Nucleus accumbens (tissue), 56 donors: Measurements from ENCODE around the gene PATJ.

Source experiments
- DNase-seq, 56 donors: peaks; one replicate each; lab custom pipeline; 2025; lab: John Stamatoyannopoulos, UW

PATJ gene

DNA sequence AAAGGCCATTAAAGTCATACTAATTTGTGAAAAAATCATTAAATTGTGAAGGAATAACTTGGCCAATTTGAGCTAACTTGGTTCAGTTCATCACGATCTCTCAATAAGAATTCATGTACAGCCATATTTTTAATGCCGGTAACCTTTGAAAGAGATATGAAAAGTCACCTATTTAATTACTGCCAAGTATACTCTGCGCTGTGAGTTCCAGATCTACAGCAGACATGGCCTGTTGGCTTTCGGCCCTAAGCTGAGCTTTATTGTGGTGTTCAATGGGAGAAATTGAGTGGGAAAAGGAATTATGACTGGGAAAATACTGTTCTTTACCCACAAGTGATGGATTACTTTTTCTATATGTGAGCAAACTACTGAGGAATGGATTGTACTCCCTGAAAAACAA, 292.5 kb downstream of the PATJ start:
- no peak for DNase-seq

DNA sequence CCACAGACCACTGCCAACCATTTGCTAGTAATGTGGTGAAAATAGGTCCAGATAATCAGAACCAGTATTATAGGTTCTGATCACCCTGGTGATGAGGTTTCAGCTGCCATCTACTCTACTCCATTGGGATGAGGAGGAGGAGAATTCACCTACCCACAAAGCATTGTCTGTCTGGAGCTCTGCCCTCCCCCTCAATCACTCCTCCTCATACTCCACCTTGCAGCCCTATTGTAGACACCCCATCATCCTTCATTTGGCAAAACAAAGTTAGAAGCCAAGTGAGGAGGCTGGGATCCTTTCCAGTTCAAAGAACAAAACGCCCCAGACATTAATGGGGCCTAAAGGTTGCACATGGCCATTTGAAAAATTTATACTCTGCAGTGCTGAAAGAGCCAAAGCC, 295.0 kb downstream of the PATJ start:
- peak in 7 of 56 donors; percentile 4 to 35 (median 8) for DNase-seq

DNA sequence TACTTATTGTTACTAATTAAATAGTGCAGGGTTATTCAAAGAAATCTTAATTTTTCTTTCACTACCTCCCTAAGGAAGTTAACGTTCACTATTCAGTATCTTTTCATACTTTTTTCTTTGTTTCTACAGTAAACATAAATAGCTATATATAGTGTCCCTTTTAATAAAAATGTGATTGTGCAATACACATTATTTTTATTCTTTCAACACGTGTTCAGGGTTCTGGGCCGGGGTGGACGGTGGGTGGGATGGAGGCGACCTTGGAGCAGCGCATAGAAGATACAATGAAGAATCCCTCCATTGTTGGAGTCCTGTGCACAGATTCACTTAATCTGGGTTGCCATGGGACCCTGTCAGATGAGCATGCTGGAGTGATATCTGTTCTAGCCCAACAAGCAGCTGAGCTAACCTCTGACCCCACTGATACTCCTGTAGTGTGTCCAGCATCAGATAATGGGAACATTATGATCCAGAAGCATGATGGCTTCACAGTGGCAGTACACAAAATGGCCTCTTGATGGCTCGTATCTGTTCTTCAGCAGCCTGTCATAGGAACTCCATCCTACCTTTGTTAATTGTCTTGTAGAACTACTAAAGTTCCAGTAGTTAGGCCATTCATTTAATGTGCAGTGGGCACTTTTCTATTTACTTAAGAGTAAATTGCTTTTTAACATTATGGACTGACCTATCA, 296.5 kb downstream of the PATJ start:
- no peak for DNase-seq

DNA sequence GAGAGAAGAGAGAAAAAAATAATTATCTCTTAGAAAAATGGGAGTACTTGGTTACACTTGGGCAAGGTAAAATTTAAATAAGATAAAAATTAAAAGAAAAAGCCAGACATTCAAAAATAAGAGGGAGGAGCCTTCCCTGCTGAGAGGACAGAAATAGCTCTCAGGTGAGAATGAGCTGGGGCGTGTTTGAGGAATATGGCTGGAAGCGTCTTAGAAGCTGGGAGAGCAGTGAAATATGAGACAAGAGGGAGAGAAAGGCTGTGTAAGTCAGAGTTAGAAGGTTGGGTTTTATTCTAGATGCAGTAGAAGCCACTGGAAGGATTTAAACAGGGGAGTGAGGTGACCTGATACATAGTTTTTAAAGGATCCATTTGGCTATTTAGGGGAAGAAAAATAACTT, 298.2 kb downstream of the PATJ start:
- DNase-seq, result peak in 1 of 56 donors; percentile 3

DNA sequence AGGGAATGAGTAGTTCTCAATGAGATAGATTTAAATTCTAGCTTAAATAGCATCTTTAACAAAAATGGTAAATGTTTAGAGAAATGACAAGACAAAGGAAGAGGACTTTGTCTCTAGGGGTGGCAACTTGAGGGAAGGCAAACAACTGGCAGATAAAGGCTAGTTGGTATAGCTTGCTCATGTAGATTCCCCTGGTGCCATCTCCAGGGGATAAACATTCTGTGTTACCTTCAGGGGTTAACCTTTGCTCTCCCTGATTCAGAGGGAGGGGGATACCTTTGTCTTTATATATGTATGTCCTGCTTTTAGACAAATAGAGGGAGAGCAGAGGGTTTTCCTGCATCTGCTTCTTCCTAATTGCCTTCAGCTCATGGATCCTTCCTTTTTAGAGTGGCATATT, 298.7 kb downstream of the PATJ start:
- no peak for DNase-seq

DNA sequence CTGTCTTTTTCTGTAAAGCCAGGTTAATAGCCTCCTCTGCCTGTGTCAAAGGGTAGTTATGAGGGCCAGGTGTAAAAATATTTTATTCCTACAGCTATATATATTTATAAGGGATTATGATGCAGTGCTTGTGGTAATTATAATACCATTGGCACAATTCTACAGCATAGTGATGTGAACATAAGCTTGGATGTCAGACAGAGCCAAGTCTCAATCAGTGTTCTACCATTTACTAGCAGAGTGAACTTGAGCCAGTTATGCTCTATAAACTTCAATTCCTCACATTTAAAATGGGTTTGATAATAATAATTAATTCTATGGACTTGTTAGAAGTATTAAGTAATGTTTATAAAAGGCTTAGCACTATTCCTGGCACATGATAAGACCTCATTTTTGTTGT, 300.9 kb downstream of the PATJ start:
- DNase-seq, result no peak

DNA sequence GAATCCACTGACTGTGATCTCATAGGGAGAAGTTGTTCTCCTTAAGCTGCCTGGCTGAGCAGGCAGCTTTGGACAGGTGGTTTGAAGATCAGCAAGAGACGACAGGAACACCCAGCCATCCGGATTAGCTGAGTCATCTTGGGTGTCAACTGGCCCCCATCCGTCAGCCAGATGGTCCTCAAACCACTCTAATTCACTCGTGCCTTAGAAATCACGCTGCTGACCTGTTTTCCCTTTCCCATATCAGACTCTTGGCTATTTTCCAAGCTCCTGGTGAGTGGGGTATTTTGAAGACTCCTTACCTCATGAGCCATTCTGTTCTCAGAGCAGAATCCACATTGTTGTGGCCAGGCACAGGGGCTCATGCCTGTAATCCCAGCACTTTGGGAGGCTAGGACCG, 303.3 kb downstream of the PATJ start:
- DNase-seq, result no peak

DNA sequence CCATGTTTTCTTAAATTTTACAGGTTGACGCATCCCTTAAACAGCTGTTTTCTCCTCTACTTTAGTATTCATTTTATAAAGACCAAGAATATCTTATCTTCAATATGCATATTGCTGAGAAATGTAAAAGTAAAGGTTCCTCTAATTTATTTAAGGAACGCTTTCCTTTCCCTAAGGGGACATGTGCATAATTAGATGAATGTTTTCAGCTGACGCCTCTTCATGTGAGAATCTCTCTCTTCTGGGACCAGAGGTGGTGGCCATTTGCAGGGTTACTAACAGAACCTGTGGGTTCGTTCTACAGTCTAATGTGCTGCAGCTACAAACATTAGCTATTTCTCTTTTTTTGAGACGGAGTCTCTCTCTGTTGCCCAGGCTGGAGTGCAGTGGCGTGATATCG, 304.6 kb downstream of the PATJ start:
- no peak for DNase-seq

DNA sequence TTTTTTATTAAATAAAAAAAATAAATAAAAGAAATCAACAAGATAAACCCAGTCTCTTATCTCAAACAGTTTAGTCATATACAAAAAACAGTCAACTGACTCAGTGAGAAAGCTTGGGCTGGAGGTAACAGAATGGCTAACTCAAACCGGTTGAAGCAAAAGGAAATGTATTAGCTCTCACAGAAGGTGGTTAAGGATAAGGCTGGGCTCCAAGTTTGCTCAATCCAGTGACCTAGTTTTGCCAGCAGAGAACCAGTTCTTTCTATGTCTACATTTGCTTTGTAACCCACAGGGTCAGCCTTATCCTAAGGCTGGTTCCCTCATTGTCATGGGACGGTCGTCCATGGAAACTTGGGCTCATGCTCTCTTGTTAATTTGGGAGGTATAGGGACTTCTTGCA, 307.9 kb downstream of the PATJ start:
- DNase-seq, result no peak

DNA sequence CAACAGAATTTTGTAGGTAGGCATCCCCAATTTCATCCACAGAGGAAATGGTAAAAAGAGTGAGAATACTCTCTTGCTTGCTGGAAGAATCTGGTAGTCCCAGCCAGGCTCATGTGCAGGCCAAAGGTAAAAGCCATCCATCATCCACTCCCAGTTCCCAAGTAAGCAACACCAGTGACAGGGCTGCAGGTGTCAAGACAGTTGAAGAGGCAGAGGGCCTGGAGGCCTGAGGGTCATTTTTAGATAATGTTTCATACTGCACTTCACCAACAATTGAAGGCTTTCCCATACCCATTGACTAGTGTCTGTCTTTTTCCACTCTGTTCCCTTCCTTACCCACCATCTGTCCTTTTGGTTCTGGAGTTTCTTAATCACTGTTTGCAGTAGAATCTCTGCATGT, 310.7 kb downstream of the PATJ start:
- no peak for DNase-seq

DNA sequence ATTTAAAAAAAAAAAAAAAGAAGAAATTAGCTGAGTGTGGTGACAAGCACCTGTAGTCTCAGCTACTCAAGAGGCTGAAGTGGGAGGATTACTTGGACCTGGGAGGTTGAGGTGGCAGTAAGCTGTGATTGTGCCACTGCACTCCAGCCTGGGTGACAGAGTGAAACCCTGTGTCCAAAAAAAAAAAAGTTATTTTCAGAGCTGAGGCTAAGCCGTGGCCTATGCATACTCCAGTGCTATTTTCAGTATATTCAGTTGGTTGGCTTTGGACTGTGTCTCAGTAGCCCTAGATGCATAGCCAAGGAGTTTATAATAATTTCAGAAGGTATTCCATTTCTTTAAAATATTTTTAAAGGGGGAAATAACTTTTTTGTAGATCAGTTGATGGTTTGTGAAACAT, 311.9 kb downstream of the PATJ start:
- no peak for DNase-seq

DNA sequence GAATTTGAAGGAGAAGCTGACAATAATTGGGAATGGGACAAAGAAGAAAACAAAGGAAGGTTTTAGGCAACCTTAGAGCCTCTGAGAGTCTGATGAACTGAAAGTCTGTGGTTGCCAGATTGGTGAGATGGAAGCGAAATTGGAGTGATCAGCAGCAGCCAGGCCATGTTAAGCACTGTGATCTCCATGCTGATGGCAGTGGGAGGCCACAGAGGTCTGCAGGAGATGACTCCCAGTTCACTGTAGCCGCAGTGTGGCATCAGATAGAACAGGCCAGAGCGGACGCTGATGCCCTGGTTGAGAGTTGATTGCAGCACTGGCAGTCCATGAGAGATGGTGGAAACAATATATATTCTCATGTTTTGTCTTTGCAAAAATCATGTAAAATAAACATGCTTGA, 314.9 kb downstream of the PATJ start:
- no peak for DNase-seq

DNA sequence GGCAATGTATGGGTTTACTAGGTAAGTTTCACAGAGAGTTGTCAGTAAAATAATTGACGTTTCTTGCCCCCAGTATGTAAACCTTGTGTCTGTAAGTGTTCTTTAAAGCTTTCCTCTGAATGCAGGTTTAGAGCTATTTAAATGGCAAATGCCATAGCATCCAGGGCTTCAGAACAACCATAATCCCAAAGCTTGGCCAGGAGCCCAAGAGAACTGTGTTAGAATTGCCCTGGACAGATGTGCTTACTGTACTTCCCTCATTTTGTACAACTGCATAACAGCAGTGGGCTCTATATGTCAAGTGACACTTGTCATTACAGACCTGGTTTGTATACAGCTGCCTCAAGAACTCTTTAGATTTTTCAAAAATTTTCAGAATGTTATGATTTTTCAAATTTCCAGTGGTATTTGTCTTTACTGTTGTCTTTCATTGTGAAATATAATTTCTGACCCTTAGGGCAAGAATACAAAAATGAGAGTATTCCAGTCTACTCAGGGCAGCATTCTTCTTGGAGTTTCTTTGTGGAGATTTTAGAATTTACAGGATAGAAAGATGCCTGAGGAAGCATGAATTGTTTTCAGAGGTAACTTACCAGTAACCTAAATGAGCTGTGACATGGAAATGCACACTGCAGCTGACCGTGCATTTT, 315.5 kb downstream of the PATJ start:
- DNase-seq, result no peak

DNA sequence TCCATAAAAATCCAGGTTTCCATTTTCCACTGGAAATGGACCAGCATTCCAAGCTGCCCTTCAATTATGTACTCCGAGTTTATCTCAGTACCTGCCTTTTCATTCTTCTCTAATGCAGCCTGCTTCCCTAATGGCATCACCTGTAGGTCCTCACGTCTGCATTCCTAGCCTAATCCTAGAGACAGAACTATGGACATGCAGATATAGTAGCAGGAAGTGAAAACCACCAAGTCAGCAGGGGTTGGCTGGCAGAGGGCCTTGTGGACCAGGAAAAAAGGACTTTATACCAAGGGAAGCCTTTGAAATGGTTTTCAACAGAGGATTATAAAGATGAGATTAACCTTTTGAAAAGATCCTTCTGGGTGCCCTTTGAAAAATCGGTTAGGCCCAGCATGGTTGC, 316.7 kb downstream of the PATJ start:
- DNase-seq, result no peak

DNA sequence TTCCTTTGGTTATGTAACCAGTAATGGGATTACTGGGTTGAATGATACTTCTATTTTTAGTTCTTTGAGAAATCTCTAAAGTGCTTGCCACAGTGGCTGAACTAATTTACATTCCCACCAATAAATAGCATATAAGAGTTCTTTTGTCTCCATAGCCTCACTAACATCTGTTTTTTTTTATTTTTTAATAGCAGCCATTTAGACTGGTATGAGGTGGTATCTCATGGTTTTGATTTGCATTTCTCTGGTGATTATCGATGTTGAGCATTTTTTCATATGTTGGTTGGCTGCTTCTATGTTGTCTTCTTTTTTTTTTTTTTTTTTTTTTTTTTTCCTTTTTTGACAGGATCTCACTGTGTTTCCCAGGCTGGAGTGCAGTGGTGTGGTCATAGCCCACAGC, 319.8 kb downstream of the PATJ start:
- no peak for DNase-seq

DNA sequence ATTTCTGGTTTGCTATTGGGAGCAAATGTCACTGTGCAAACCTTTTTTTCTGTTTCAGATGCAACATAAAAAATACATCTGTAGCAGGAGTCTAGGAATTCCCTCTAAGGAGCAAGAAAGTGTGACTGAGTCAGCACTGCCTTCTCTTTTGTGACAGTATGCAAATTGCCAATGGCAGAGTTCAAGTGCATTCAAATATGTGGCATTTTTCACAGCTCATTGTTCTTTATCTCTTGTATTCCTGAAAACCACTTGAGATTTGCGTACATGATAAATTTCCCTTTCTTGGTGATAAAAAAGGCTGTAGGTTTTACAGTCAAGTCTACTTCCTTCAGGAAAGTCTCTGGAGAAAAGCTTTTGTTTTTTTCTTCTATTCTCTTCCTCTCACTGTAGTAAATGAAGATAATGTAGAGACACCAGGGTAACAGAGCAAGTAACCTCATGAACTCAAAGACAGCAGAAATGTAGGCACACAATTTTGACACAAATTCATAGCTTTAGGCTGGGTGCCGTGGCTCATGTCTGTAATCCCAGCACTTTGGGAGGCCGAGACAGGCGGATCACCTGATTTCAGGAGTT, 322.6 kb downstream of the PATJ start:
- peak in 3 of 56 donors; percentile 6 to 10 (median 6) for DNase-seq

DNA sequence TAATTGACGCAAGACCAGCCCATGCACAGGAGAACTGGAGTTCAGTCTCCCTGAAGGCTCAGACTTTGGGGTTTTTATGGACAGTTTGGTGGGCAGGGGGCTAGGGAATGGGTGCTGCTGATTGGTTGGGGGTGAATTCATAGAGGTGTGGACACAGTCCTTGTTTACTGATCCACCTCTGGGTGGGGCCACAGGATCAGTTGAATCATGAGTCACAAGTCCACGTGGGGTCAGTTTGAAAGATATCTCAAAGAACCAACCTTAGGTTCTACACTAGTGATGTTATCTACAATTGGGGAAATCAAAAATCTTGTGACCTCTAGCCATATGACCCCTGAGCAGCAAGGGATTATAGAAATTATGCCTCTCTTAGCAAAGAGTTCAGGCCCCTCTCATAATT, 324.4 kb downstream of the PATJ start:
- no peak for DNase-seq

DNA sequence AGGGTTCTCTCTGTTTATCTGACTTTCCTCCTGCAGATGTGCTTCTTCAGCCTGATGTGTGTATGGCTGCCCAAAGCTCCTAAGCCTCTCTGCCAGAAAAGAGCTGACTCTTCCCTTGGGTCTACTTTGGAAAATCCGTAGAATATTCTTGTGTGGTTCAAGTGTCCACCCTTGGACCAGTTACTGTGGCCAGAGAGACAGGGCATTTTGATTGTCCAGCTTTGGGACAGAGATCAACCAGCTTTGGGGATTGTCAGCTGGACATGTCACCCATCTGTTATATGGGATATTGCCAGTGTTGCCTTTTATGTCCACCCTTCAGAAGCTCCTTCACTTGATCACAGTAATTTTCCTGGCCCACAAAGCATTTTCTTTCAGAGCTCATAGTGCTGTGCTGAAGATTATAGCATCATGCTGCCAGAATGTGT, 326.1 kb downstream of the PATJ start:
- no peak for DNase-seq

DNA sequence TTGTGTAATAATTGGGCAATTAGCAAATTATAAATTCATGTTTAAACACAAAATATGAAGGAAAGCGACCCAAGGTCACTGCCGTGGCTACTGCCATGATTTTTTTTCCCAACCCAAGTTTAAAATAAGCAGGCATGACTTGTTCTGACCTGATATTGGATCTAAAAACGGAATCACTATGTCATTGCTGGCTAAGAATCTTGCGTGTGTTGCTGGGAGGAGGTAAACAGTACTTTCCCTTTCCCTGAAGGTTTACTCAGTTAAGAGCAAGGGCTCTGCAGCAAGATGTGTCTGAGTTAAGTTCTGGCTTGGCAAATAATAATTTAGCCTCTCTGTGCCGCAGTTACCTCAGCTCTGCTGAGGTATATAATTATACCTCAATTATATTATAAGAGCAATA, 326.7 kb downstream of the PATJ start:
- no peak for DNase-seq

DNA sequence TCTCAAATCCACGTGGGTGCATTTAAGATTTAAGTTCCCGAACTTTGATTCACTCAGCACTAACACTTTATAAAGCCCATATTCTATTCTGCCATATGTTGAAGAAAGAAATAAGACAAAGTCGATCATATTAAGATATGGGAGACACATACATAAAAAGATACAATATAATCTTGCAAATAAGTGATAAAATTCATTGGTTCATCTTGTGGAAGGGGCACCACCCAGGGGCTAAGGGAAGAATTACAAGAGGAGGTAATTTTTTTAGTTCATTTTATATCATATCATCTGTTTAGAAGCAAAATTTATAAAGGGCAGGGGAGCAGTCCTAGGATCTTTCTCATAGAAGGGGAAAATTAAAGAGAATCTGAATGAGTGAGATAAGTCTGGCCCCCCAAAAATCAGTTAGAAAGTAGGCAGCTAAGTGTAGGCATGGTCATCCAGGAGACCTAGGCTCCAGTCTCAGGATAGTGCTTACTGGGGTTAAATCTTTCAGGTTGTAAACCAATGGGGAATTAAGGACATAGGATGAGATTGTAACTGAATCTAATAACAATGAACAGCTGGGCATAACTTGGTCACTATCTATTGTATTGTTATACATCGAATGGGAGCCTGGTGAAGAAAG, 328.2 kb downstream of the PATJ start:
- no peak for DNase-seq

DNA sequence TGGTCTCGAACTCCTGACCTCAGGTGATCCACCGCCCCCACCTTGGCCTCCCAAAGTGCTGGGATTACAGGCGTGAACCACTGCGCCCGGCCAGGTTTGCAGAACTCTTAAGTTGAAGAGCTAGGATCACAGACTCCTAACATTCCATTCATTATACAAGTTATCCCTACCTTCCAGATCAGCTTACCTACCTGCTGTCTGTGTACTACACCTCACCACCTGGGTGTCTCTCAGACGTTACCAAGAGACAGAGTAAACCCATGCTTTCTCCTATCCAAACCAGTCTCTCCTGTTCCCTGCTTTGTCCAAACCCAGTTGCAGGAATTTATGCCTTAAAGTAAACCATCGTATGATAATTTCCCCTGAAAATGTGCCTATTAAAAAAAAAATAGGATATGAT, 329.4 kb downstream of the PATJ start:
- DNase-seq, result no peak

DNA sequence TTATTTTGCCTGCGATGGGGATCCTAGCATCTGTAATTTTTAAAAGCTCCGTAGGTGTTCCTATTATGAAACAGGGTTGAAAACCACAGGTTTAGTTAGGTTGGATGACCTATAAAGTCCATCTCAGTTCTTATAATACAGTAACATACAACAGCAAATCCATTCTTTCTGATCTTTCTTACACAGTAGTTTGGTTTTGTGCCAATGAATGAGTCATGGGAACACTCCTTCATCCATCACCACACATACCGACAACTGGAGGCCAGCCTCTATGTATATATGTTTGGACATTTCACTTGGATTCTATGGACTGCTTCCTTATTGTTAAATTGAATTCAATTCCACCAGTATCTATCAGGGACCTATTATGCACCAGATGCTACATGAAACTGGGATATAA, 334.0 kb downstream of the PATJ start:
- DNase-seq, result no peak
